Progenitor cell of endocrine pancreas (in vitro differentiated cells): ENCODE data around the gene VWA3B. TPM values are rescaled to one million over a fixed set of nuclear protein-coding genes. Genes with fewer than 3 reads are reported as not detected.

Experiments used
- DNase-seq: peaks from one replicate; pipeline ENCODE4 v3.0.0; 2021; ENCODE audit warnings: low spot score; ENCODE audit not compliant: unreplicated experiment
- H3K27ac Mint-ChIP-seq: 2 replicates; pipeline ENCODE4 v1.8.0; 2021; ENCODE audit warnings: mild to moderate bottlenecking, moderate library complexity, mixed read lengths
- H3K27me3 Mint-ChIP-seq: 2 replicates; pipeline ENCODE4 v1.8.0; 2021; ENCODE audit warnings: mixed read lengths
- H3K36me3 Mint-ChIP-seq: 2 replicates; pipeline ENCODE4 v1.8.0; 2022; ENCODE audit warnings: mixed read lengths; ENCODE audit not compliant: insufficient read depth
- H3K4me1 Mint-ChIP-seq: 2 replicates; pipeline ENCODE4 v1.8.0; 2021; ENCODE audit warnings: low read depth, mixed read lengths
- H3K4me3 Mint-ChIP-seq: 2 replicates; pipeline ENCODE4 v1.8.0; 2021; ENCODE audit warnings: low read depth, mild to moderate bottlenecking, moderate library complexity, mixed read lengths
- H3K9me3 Mint-ChIP-seq: 2 replicates; pipeline ENCODE4 v1.8.0; 2021; ENCODE audit warnings: low read depth, mixed read lengths
- CTCF ChIP-seq: fragments of 200-600 bp; sonication (generic); IDR thresholded peaks from one replicate; pipeline ENCODE4 v1.5.0; 2021; ENCODE audit warnings: antibody characterized with exemption, mild to moderate bottlenecking; ENCODE audit not compliant: unreplicated experiment
- total RNA-seq: library from RNA; stranded (reverse); gene quantifications from 2 replicates; pipeline ENCODE4 v1.2.1, GENCODE V29; 2021

Gene VWA3B
- total RNA-seq, 1 donor from 2014 or later = 0.12 TPM

- no peak for DNase-seq
- peaks cover 5% of the 10 kb centered on the region for H3K36me3 Mint-ChIP-seq
- H3K4me3 Mint-ChIP-seq = no peak overlapping the region
- no peaks in the 10 kb centered on the region for H3K27me3 Mint-ChIP-seq
- no peak for TF ChIP-seq CTCF
- no peaks in the 10 kb centered on the region for H3K4me1 Mint-ChIP-seq
- peaks cover 26% of the 10 kb centered on the region for H3K9me3 Mint-ChIP-seq
- H3K27ac Mint-ChIP-seq = no peak overlapping the region
Observed at GRCh38 chr2:98110741-98111140, 23.8 kb downstream of the VWA3B start.

GRCh38 chr2:98114643-98115330 lies 27.8 kb downstream of the VWA3B start:
- DNase-seq = no peak
- Mint-ChIP-seq H3K9me3 (peaks cover 26% of the 10 kb centered on the region), H3K27me3 (peaks cover 8% of the 10 kb centered on the region), H3K27ac (no peak overlapping the region), H3K4me1 (no peaks in the 10 kb centered on the region), H3K4me3 (no peak overlapping the region), H3K36me3 (peaks cover 5% of the 10 kb centered on the region)
- TF ChIP-seq CTCF = no peak

GRCh38 chr2:98118161-98118560 lies 31.2 kb downstream of the VWA3B start:
- peaks cover 16% of the 10 kb centered on the region for H3K27me3 Mint-ChIP-seq
- H3K36me3 Mint-ChIP-seq = no peaks in the 10 kb centered on the region
- DNase-seq = no peak
- no peak overlapping the region for H3K27ac Mint-ChIP-seq
- H3K9me3 Mint-ChIP-seq = peaks cover under 1% of the 10 kb centered on the region
- no peak for TF ChIP-seq CTCF
- no peak overlapping the region for H3K4me3 Mint-ChIP-seq
- H3K4me1 Mint-ChIP-seq = no peaks in the 10 kb centered on the region

GRCh38 chr2:98118852-98119251 lies 31.9 kb downstream of the VWA3B start:
- DNase-seq = no peak
- no peaks in the 10 kb centered on the region for H3K4me1 Mint-ChIP-seq
- peaks cover 23% of the 10 kb centered on the region for H3K27me3 Mint-ChIP-seq
- H3K36me3 Mint-ChIP-seq = no peaks in the 10 kb centered on the region
- no peak overlapping the region for H3K27ac Mint-ChIP-seq
- no peaks in the 10 kb centered on the region for H3K9me3 Mint-ChIP-seq
- no peak overlapping the region for H3K4me3 Mint-ChIP-seq
- no peak for TF ChIP-seq CTCF

- no peak overlapping the region for H3K27ac Mint-ChIP-seq
Observed at GRCh38 chr2:98121149-98121548, 34.2 kb downstream of the VWA3B start.

More at GRCh38 chr2:98121149-98121548, 34.2 kb downstream of the VWA3B start:
- no peaks in the 10 kb centered on the region for H3K4me1 Mint-ChIP-seq
- H3K36me3 Mint-ChIP-seq = no peaks in the 10 kb centered on the region
- peaks cover 32% of the 10 kb centered on the region for H3K27me3 Mint-ChIP-seq
- no peak for DNase-seq
- no peak for TF ChIP-seq CTCF
- H3K9me3 Mint-ChIP-seq = no peaks in the 10 kb centered on the region
- H3K4me3 Mint-ChIP-seq = no peak overlapping the region
